Measurements from ENCODE around the gene OPN4.

Gene OPN4

GRCh38 chr10:86681047-86681446 is 26.7 kb downstream of the OPN4 start:
- Histone ChIP-seq H3K4me1 (ENCODE audit: insufficient read depth, low read length) (no peaks in the 10 kb centered on the region), H4K20me1 (ENCODE audit: insufficient read depth, low read length) (peaks cover 4% of the 10 kb centered on the region; the same call in 1 of the 2 replicates), H3K79me2 (ENCODE audit: insufficient read depth, low read length) (no peaks in the 10 kb centered on the region), H3K36me3 (ENCODE audit: insufficient read depth, low read length) (no peaks in the 10 kb centered on the region), H3K4me2 (ENCODE audit: insufficient read depth, low read length) (no peak overlapping the region), H3K27me3 (ENCODE audit: insufficient read depth, low read length, poor library complexity) (peaks cover 19% of the 10 kb centered on the region), H3K9me3 (ENCODE audit: insufficient read depth, low read length, severe bottlenecking) (no peaks in the 10 kb centered on the region), H2AFZ (ENCODE audit: low read depth, low read length) (no peak overlapping the region), H3K9ac (ENCODE audit: low read depth, low read length) (no peak overlapping the region), H3K27ac (ENCODE audit: low read length) (no peak overlapping the region), H3K4me3 (ENCODE audit: low read depth in 1 of 2, low read length in 2 of 2) (no peak overlapping the region)
- ATAC-seq (ENCODE audit: insufficient read depth, low read depth): no peak
- TF ChIP-seq EZH2 (IDR thresholded peaks at IDR 0.05; ENCODE audit: borderline replicate concordance, low read depth, low read length, severe bottlenecking) (no peak), CTCF (IDR thresholded peaks at IDR 0.05; ENCODE audit: borderline replicate concordance, extremely low read depth, low read length, poor library complexity, severe bottlenecking) (no peak)
- DNase-seq: no peak

- H3K4me3 ChIP-seq (ENCODE audit: low read depth in 1 of 2, low read length in 2 of 2): no peak overlapping the region
- H3K9ac ChIP-seq (ENCODE audit: low read depth, low read length): no peak overlapping the region
- H3K79me2 ChIP-seq (ENCODE audit: insufficient read depth, low read length): no peaks in the 10 kb centered on the region
- no peaks in the 10 kb centered on the region for H3K9me3 ChIP-seq (ENCODE audit: insufficient read depth, low read length, severe bottlenecking)
- TF ChIP-seq CTCF (IDR thresholded peaks at IDR 0.05; ENCODE audit: borderline replicate concordance, extremely low read depth, low read length, poor library complexity, severe bottlenecking) (no peak), EZH2 (IDR thresholded peaks at IDR 0.05; ENCODE audit: borderline replicate concordance, low read depth, low read length, severe bottlenecking) (no peak)
- H3K4me1 ChIP-seq (ENCODE audit: insufficient read depth, low read length): no peaks in the 10 kb centered on the region
- H3K27ac ChIP-seq (ENCODE audit: low read length): no peak overlapping the region
- ATAC-seq (ENCODE audit: insufficient read depth, low read depth) (no peak), DNase-seq (no peak)
- H3K36me3 ChIP-seq (ENCODE audit: insufficient read depth, low read length): no peaks in the 10 kb centered on the region
- no peak overlapping the region for H3K4me2 ChIP-seq (ENCODE audit: insufficient read depth, low read length)
- H4K20me1 ChIP-seq (ENCODE audit: insufficient read depth, low read length): peaks cover 4% of the 10 kb centered on the region; the same call in 1 of the 2 replicates
- H3K27me3 ChIP-seq (ENCODE audit: insufficient read depth, low read length, poor library complexity): peaks cover 16% of the 10 kb centered on the region
- H2AFZ ChIP-seq (ENCODE audit: low read depth, low read length): no peak overlapping the region
Measured at GRCh38 chr10:86681722-86682386, 27.5 kb downstream of the OPN4 start.

GRCh38 chr10:86682675-86683074 is 28.3 kb downstream of the OPN4 start:
- H3K4me1 ChIP-seq (ENCODE audit: insufficient read depth, low read length): no peaks in the 10 kb centered on the region
- no peaks in the 10 kb centered on the region for H3K36me3 ChIP-seq (ENCODE audit: insufficient read depth, low read length)
- no peak for TF ChIP-seq EZH2 (IDR thresholded peaks at IDR 0.05; ENCODE audit: borderline replicate concordance, low read depth, low read length, severe bottlenecking)
- TF ChIP-seq CTCF (IDR thresholded peaks at IDR 0.05; ENCODE audit: borderline replicate concordance, extremely low read depth, low read length, poor library complexity, severe bottlenecking): no peak
- ATAC-seq (ENCODE audit: insufficient read depth, low read depth): no peak
- H3K4me2 ChIP-seq (ENCODE audit: insufficient read depth, low read length): no peak overlapping the region
- peaks cover 16% of the 10 kb centered on the region for H3K27me3 ChIP-seq (ENCODE audit: insufficient read depth, low read length, poor library complexity)
- no peak overlapping the region for H2AFZ ChIP-seq (ENCODE audit: low read depth, low read length)
- no peak overlapping the region for H3K27ac ChIP-seq (ENCODE audit: low read length)
- peaks cover 4% of the 10 kb centered on the region; the same call in 1 of the 2 replicates for H4K20me1 ChIP-seq (ENCODE audit: insufficient read depth, low read length)
- no peaks in the 10 kb centered on the region for H3K9me3 ChIP-seq (ENCODE audit: insufficient read depth, low read length, severe bottlenecking)
- no peak overlapping the region for H3K9ac ChIP-seq (ENCODE audit: low read depth, low read length)
- no peaks in the 10 kb centered on the region for H3K79me2 ChIP-seq (ENCODE audit: insufficient read depth, low read length)
- H3K4me3 ChIP-seq (ENCODE audit: low read depth in 1 of 2, low read length in 2 of 2): no peak overlapping the region
- no peak for DNase-seq
